Suprapubic skin (tissue), 4 donors: ENCODE data around the gene FRY. TPM values are rescaled to one million over a fixed set of nuclear protein-coding genes. Genes with fewer than 3 reads are reported as not detected.
"Not testable (repeated sequence)": the region's sequence is repeated elsewhere in the genome, so short reads cannot be mapped to it uniquely, and the experiment has no call there.

Experiments used
- DNase-seq, 2 donors: peaks; one replicate each; pipeline ENCODE4 v3.0.0-alpha.2; 2019; ENCODE audit warnings: low spot score in 2 of 2
- H3K27ac ChIP-seq: fragments of 200-600 bp; sonication (generic); one replicate; pipeline ENCODE4 v1.5.1; 2019
- H3K27me3 ChIP-seq: fragments of 200-600 bp; sonication (generic); one replicate; pipeline ENCODE4 v1.5.1; 2019
- H3K36me3 ChIP-seq: fragments of 200-600 bp; sonication (generic); one replicate; pipeline ENCODE4 v1.5.1; 2019
- H3K4me1 ChIP-seq: fragments of 200-600 bp; sonication (generic); one replicate; pipeline ENCODE4 v1.5.1; 2019
- H3K4me3 ChIP-seq: fragments of 200-600 bp; sonication (generic); one replicate; pipeline ENCODE4 v1.5.1; 2019; ENCODE audit warnings: mild to moderate bottlenecking
- H3K9me3 ChIP-seq: fragments of 200-600 bp; sonication (generic); one replicate; pipeline ENCODE4 v1.5.1; 2019
- CTCF ChIP-seq, 2 donors: fragments of 200-600 bp in 1 of 2; fragments of 450-650 bp in 1 of 2; sonication (generic) in 1 of 2; IDR thresholded peaks; one replicate each; pipeline ENCODE4 v1.5.1; 2016 to 2019; ENCODE audit warnings: antibody characterized with exemption in 2 of 2, mild to moderate bottlenecking in 1 of 2, moderate library complexity in 1 of 2
- EP300 ChIP-seq: sonication (generic); formaldehyde crosslinking; IDR thresholded peaks from one replicate; pipeline ENCODE4 v1.6.1; 2017; ENCODE audit warnings: antibody characterized with exemption
- POLR2A ChIP-seq, 2 donors: fragments of 450-650 bp; IDR thresholded peaks; one replicate each; pipeline ENCODE4 v1.6.1; 2017; ENCODE audit warnings: antibody characterized with exemption in 2 of 2, mild to moderate bottlenecking in 2 of 2, moderate library complexity in 2 of 2
- POLR2AphosphoS5 ChIP-seq, 3 donors: sonication (generic); formaldehyde crosslinking; IDR thresholded peaks; one replicate each; pipeline ENCODE4 v1.6.1; 2017; ENCODE audit warnings: antibody characterized with exemption in 3 of 3
- WGBS: methylation state at CpG from one replicate; pipeline ENCODE4 v1.1.5; 2018; 5-methylcytosine and 5-hydroxymethylcytosine counted together
- total RNA-seq, 4 donors: library from RNA; depleted of rRNA; stranded (reverse); fragments of >200 nt; gene quantifications; one replicate each; pipeline ENCODE4 v1.1.0, GENCODE V29; 2016

The FRY gene
- total RNA-seq, 4 donors from 2014 or later, result 22.5 to 39.6 (median 26.8) TPM

GRCh38 chr13:32048816-32049215 is 17.2 kb downstream of the FRY start:
- DNase-seq, result no peak
- Histone ChIP-seq H3K9me3 (no peaks in the 10 kb centered on the region), H3K4me1 (peaks cover 30% of the 10 kb centered on the region), H3K27ac (no peak overlapping the region), H3K36me3 (no peaks in the 10 kb centered on the region), H3K27me3 (no peaks in the 10 kb centered on the region), H3K4me3 (no peak overlapping the region)
- TF ChIP-seq POLR2AphosphoS5 (IDR thresholded peaks at IDR 0.05), result no peak
- TF ChIP-seq EP300, result no peak
- no peak for TF ChIP-seq CTCF (IDR thresholded peaks at IDR 0.05)
- TF ChIP-seq POLR2A (IDR thresholded peaks at IDR 0.05), result no peak

GRCh38 chr13:32051156-32051555 is 19.6 kb downstream of the FRY start:
- no peak for TF ChIP-seq EP300
- TF ChIP-seq POLR2A (IDR thresholded peaks at IDR 0.05), result no peak
- TF ChIP-seq CTCF (IDR thresholded peaks at IDR 0.05), result no peak
- no peak for TF ChIP-seq POLR2AphosphoS5 (IDR thresholded peaks at IDR 0.05)
- WGBS, result 84% methylated on average over 4 of the region's 4 CpGs
- H3K36me3 ChIP-seq, result no peaks in the 10 kb centered on the region
- no peak for DNase-seq
- H3K9me3 ChIP-seq, result no peaks in the 10 kb centered on the region
- H3K27me3 ChIP-seq, result no peaks in the 10 kb centered on the region
- H3K4me3 ChIP-seq, result no peak overlapping the region
- H3K27ac ChIP-seq, result no peak overlapping the region
- H3K4me1 ChIP-seq, result peaks cover 24% of the 10 kb centered on the region

- Histone ChIP-seq H3K9me3 (no peaks in the 10 kb centered on the region), H3K4me1 (no peaks in the 10 kb centered on the region), H3K36me3 (no peaks in the 10 kb centered on the region), H3K27me3 (no peaks in the 10 kb centered on the region), H3K4me3 (no peak overlapping the region), H3K27ac (no peak overlapping the region)
- TF ChIP-seq EP300 (no peak), POLR2A (IDR thresholded peaks at IDR 0.05) (no peak), POLR2AphosphoS5 (IDR thresholded peaks at IDR 0.05) (no peak), CTCF (IDR thresholded peaks at IDR 0.05) (no peak)
- no peak for DNase-seq
These were observed 24.7 kb downstream of the FRY start for GRCh38 chr13:32056316-32056715.

GRCh38 chr13:32057325-32057724 is 25.8 kb downstream of the FRY start:
- not testable (repeated sequence) for H3K4me3 ChIP-seq, DNase-seq, H3K9me3 ChIP-seq, H3K4me1 ChIP-seq, H3K36me3 ChIP-seq, H3K27me3 ChIP-seq, H3K27ac ChIP-seq
- WGBS, result 95% methylated on average over 6 of the region's 6 CpGs

GRCh38 chr13:32059511-32059984 is 28.0 kb downstream of the FRY start:
- Histone ChIP-seq H3K36me3 (no peaks in the 10 kb centered on the region), H3K9me3 (no peaks in the 10 kb centered on the region), H3K4me1 (no peaks in the 10 kb centered on the region), H3K27ac (no peak overlapping the region), H3K4me3 (no peak overlapping the region), H3K27me3 (no peaks in the 10 kb centered on the region)
- no peak for TF ChIP-seq EP300
- no peak for TF ChIP-seq CTCF (IDR thresholded peaks at IDR 0.05)
- TF ChIP-seq POLR2A (IDR thresholded peaks at IDR 0.05), result no peak
- no peak for TF ChIP-seq POLR2AphosphoS5 (IDR thresholded peaks at IDR 0.05)
- no peak for DNase-seq
- WGBS, result 96% methylated on average over 2 of the region's 2 CpGs

- no peaks in the 10 kb centered on the region for H3K4me1 ChIP-seq
- H3K27me3 ChIP-seq, result no peaks in the 10 kb centered on the region
- H3K9me3 ChIP-seq, result no peaks in the 10 kb centered on the region
- H3K36me3 ChIP-seq, result no peaks in the 10 kb centered on the region
- H3K4me3 ChIP-seq, result no peak overlapping the region
- no peak overlapping the region for H3K27ac ChIP-seq
- no peak for DNase-seq
- WGBS, result 75% methylated on average over 5 of the region's 5 CpGs
- TF ChIP-seq POLR2AphosphoS5 (IDR thresholded peaks at IDR 0.05) (no peak), POLR2A (IDR thresholded peaks at IDR 0.05) (no peak), CTCF (IDR thresholded peaks at IDR 0.05) (no peak), EP300 (no peak)
These were observed 28.9 kb downstream of the FRY start for GRCh38 chr13:32060401-32060878.
